GM19324 (cell line): ENCODE measurements around the gene PASD1.

Experiments used
- ATAC-seq: cut with Tn5 transposase; IDR thresholded peaks from one replicate; pipeline ENCODE4 v1.9.1; 2021; ENCODE audit warnings: mild to moderate bottlenecking, moderate library complexity; ENCODE audit not compliant: unreplicated experiment, low FRiP score

PASD1 gene

DNA sequence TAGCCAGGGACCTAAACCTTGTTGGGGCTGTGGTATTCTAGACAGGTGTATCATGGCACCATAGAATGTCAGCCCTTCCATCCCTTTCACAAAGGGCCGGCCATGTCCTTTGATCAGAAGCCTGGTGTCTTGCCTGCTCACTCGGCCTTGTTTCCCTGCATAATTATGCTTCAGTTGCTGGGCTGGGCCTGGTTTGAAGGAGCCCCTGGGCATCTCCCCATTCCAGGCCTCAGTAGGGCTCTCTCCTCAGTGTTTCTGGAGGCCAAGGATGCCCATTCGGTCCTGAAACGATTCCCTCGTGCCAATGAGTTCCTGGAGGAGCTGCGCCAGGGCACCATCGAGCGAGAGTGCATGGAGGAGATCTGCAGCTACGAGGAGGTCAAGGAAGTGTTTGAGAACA, 136.3 kb downstream of the PASD1 start:
- no peak for ATAC-seq

DNA sequence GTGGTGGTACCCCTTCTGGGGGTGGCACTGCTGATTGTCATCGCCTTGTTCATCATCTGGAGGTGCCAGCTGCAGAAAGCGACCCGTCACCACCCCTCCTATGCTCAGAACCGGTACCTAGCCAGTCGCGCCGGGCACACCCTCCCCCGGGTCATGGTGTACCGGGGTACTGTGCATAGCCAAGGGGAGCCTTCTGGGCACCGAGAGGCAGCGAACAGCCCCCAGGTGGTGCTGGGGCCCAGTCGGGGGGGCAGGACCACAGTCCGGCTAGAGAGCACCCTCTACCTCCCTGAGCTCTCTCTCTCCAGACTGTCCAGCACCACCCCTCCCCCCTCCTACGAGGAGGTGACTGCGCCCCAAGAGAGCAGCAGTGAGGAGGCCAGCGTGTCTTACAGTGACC, 137.1 kb downstream of the PASD1 start:
- ATAC-seq, result no peak

DNA sequence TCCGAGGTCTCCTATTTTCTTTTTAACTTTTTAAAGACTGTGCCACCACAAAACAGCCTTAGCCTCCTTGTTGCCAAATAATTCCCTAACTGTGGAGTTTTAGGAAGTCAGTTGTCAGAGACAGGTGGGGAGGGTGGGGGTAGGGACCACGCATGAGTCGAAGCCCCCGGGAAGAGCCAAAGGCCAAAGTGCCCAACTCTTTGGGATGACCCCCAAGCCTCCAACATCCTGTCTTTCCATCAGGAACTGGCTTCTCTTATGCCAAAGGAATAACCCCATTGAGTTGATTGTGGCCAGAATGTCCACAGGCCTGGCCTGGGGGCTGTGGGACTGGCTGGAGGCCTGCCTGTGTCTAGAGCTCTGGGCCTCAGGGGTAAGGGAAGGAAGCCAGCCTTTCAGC, 137.6 kb downstream of the PASD1 start:
- ATAC-seq, result no peak

DNA sequence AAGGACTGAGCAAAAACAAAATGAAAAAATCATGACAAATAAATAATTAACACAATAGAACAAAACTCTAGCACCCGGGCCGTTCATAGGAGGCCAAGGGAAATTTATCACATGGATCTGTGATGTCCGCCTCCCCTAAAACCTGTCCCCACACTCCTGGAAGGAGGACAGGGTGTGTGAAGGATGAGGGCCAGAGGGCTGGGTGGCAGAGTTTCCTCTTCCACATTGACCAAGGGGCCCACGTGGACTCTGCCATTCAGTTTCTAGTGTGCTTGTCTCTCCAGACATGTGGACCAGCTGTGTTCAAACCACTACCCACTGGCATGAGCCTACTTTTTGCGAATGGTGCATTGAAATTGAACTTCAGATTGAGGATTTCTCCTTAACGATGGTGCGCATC, 138.1 kb downstream of the PASD1 start:
- ATAC-seq, result no peak

DNA sequence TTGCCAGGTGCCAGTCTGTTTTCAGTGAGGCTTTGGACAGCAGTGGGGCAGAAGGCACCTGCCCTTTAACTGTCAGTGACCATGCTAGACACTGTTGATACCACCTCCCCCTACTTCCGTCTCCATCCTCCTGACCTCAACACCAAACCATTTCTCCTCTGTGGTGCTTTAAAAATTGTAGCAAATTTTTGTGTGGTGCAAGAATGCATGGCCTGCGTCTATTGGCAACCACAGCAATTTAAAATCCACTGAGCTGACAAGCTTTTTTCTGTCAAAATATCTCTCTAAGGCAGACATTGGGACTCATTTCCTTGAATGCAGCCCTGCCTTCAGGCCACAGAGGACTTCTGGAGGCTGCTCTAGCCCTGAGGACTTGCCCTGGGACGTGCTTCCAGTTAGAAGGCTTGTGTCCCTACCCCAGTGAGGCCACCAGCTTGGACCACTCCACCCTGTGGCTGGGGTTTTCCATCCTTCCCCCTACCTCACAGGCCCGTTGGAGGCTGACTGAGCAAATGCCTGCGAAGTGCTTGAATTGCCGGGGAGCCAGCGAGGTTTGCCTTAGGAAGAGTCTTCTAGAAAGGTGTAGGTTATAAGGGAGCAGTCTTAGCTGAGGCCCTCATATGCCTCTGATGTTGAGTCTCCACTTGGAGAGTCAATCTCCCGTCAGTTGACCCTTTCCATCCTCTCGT, 138.7 kb downstream of the PASD1 start:
- no peak for ATAC-seq

DNA sequence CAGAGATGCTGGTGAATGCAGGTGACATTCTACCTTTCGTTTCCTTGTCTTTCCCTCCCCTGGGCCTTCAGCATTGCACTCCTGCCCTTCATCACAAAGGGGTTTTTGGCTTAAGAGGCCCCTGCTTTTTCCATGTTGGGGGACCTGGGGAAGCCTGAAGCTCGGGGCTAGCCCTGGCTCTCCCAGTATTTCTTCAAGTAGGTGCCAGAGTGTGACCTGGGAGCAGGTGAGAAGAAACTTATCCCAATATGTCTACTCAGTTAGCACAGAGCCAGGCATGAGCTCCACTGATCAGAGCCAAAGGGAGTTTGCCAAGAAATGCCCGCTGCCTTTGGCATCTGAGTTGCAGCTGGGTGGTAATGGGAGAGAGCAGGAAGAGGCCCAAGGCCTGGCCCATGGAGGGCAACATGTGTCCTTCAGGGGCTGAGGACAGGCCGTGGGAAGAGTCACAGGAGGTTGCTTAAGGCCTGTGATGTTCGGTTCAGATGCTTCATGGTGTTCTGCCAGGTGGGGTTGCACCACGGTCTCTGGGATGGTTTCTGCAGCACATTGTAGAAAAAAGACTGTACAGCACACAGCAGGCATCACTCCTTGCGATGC, 139.4 kb downstream of the PASD1 start:
- no peak for ATAC-seq

DNA sequence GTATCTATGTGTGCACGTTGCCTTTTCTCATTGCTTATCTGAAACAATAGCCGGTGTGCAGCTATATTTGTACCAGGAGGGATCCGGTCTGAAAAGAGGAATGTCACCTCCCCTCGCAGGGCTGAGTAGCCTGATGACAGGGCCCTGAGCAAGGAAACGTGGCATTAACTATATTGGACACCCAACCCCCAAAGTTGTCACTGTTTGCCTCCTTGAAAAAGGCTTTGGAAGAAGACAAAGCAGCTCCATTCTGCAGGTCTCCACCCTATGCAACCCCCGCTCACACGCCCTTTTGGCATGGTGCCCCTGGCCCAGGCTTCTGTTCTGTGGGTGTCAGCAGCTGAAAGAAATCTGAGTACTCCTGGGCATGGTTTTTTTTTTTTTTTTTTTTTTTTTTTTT, 140.0 kb downstream of the PASD1 start:
- no peak for ATAC-seq

DNA sequence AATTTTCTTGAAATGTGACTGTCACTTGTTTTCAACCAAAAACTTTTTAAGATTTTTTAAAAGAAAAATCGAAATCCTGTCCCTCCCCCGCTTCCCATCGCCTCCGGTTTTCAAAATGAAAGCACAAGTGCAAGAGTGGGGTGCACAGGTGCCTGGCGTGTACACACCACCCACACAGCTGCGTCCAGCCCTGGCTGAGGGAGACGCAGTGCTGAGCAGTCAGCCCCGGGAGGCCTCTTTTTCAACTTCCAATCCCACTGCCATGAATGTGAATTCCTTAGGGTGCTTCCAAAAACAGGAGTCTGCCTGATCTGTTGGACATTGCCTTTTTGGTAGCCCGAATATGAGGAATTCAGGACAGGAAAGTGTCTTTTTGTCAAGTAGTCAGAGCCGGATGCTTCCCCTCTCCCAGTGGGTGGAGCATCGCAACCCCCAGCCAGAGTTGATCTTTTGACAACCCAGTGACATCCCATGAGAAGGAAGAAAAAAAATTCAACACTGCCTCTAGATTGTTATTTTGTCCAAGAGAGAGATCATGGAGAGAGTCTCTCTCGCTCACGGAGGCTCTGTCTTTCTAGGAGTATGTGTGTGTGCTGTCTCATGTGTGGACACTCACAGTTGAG, 140.7 kb downstream of the PASD1 start:
- ATAC-seq, result no peak

DNA sequence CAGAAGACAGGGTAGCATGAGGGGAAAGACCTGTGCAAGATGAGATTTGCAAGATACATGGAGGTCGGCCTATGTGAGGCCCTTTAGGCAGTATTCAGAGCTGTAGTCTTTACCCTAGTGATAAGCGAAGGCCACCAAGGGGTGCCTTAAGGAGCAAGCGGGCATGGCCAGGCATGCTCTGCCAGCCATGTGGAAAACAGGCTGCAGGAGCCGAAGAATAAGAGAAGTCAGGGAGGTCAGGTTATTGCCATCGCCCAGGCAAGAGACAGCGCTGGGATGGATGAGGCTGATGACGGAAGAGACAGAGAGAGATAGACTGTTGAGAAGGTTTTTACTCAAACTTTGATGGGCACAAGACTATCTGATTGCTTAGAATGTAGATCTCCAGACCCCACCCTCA, 145.3 kb downstream of the PASD1 start:
- no peak for ATAC-seq

DNA sequence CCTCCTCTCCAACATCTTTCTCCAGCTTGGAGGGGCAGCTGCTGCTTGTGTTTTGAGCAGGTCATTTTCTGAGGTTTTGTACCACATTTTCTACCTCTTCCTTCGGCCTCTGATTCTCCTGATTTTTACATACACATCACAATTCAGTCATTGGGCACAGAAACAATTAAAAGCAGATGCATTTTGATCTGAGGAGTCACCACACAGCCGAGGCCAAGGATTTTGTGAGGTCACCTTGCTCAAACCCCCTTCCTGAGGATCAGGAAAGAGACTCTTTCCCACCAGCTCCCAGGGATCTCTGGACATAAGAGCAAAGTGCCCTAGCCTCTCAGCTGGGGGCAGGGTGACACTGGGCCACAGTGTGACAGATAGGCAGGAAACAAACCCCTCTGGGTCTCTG, 147.0 kb downstream of the PASD1 start:
- no peak for ATAC-seq

DNA sequence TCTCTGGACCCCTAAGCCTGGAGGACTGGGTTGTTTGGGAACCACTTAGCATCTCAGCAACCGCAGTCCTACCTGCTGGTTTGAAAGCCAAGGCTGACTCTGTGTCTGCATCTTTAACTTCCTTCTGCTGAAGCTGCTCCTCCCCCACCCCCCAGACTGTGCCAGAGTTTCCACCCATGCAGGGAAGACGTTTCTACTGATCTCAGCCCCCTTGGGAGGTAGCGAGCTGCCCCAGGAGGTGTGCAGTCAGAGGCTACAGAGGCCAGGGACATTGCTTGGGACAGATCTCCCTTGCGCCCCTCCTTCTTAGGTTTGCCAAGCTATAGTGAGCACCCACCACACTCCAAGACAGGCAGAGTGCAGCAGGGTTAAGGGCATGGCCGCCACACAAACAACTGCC, 147.7 kb downstream of the PASD1 start:
- no peak for ATAC-seq

DNA sequence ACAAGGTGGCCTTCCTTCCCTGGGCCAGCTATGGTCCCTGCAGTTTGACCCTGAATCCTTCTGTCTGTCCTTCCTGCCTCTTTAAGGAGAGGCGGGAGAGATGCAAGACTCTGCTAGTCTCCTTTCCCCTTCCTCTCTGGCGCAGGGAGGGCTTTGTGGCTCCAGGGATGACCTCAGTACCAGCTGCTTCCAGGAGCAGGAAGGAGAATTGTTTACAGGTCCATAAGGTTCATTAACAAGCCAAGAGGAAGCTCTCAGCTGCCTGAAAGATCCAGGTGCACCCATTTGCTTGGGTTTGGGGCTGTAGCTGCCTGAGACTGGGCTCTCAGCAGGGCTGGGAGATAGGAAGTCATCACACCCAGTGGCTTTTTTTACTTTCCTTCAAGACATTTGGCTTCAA, 148.3 kb downstream of the PASD1 start:
- no peak for ATAC-seq

DNA sequence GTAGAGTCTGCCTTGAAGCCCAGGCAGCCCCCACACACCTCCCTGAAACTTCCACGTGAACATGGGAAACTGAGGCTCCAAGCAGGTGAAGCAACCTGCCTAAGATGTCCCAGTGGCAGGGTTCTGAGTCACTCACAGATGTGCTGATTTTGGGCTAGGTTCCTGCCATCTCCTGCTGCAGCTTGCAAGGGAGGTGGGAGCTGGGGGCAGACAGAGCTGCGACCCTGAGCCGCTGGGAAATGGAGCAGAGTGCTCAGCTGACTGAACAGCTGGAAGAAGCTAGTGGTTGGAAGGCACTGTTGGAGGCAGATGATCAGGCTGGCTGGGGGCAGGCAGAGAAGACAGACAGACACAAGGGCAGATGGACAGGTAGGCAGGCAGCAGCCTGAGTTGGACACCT, 148.8 kb downstream of the PASD1 start:
- ATAC-seq, result no peak

DNA sequence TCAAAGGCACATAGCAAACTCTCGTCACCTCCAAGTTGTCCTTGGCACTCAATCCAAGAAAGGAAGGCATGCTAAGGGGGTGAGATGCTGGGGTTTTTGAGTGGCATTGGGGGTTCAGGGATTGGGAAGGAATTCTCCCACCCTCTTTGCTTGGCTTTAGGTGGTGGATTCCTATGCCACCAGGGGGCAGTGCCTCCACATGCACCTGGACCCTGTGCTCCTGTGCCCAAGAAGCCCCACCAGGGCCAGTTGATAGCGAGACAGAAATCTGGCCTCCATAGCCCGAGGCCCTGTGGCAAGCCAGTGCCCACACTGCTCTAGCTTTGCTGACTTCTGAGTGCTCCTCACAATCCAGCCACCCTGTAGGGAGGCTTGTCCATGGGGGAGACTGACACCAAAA, 150.4 kb downstream of the PASD1 start:
- ATAC-seq, result no peak

DNA sequence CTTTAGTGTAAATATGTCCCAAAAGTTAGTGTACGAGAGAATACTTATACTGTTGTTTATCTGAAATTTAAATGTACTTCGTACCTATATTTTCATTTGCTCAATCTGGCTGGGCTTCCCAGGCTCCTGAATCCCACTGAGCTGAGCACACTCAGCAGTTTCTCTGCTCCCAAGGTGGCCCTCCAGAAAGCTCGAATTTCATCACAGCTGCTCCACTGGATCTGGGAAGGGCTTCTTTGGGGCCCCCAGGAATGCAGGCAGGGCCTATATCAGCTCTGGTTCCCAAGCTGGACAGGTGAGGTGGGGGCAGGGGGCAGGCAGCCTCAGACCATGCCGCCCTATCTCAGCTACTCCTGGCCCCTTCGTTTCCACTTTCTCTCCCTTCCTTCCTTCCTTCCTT, 150.9 kb downstream of the PASD1 start:
- ATAC-seq, result no peak

DNA sequence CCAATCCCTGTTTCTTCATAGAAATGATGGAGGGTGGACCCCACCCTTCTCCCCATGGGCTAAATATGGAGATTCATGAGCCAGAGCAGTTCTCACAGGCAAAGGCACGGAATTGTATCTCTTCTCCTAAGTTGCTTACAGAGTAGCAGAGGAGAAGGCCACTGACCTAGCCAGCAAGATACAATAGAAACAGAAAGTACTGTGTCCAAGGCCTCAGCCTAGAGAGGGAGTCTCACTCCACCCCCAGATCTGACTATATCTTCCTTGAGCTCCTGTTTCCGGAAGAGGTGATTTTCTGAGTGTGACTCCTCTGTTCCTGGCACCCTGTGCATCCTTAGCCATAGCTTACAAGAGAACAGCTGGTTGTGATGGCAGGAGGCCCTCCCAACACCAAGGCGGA, 152.3 kb downstream of the PASD1 start, which contains the start of gene FATE1:
FATE1 (plus strand) TSS at position 284 of the 400 bp plus-strand sequence; CDS start at position 369, 85 bp downstream.
- no peak for ATAC-seq

DNA sequence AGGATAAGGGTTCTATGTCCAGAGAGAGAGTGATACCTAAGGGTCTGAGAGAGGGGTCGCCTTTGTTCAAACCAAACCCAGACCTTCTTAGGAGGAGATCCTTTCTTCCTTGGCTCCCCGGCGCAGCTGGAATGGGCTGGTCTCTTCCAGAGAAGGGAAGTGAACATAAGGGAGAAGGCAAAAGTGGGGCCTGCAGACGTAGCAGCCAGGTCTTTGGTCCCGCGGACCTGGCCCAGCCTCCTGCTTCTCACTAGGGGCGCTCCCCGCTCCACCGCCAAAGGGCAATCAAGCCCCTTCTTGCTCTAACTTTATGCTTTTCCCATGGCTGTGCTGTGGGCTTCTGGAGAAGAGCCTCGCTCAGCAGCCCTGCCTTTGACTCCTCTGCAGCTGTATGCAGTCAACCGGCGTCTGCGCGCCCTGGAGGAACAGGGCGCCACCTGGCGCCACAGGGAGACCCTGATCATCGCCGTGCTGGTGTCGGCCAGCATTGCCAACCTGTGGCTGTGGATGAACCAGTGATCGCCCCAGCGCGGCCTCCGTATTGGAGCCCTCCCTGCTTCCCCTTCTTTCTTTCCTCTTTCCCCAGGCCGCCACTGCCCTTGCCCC, 158.9 kb downstream of the PASD1 start:
- ATAC-seq, result no peak

DNA sequence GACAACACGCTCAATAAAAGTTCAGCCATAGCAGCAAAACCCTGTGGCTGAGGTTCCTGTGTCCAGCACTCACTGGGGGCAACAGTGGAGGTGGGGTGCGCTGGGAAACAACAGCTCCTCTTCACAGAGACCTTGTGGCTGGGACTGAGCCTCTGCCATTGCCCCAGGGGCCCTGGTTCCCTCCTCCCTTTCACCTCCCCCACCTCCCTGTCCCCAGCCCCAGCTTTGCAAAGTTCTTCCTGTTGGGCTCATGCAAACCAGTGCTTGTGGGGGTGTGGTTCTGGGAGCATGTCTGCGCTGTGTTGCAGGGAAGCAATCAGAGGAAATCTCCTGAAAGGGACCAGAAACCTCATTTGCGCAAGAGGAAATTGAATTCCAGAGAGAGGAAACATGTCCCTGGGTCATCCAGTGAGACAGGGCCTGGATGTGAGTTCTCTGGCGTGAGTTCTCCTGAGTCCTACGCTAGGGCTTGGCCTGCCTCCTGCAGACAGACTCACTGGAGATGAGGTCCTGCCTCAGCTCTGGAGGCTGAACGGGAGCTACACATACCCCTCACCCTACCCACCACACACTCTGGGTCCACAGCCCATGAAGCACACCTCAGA, 159.8 kb downstream of the PASD1 start:
- ATAC-seq, result no peak

DNA sequence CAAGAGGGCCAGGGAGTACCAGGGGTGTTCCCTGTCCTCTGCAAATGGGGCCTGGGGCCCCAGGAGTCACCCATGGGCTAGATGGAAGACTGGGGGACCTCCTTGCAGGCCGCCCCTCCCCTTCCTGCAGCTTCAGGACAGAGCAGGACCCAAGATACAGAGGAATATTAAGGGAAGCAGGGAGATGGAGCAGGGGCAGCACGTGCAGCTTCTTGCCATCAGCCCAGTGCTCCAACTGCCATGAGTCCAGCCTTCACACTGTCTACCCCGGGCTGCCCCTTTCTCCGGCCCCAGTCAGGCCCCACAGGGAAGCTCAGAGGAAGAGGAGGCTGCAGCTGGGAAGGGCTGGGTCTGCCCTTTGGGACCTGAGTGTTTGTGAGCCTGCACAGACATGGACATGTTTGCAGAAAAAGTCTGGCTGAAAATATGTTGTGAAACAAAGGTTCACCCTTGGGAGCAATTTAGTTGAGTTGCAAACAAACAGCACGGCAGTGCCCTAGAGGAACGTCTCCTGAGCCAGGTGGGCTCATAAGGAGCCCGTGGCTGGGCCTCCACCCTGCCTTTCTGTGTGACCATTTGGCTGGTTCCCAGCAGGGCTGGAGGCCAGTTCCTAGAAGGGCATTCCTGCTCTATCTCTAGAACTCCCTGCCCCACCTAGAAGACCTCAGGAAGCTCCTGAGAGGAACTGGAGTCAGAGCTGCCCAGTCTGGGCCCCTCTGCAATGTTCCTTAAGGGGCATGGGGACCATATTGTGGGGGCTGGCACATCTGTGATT, 161.3 kb downstream of the PASD1 start:
- no peak for ATAC-seq

DNA sequence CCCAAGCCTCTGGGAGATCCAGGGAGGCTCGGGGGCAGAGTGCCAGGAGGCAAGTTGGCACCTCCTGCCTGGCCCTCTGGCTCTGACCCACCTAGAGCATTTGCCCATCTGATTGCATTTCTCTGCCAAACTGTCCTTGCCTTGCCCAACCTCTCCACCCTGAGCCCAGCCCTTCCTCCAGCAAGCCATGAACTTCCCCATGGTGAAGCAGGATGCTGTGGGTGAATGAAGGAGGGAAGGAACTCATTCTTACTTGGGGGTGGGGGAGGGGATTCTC, 161.8 kb downstream of the PASD1 start:
- ATAC-seq, result no peak
